ENCODE data around the gene IARS2.

- TF ChIP-seq POLR2AphosphoS5 (IDR thresholded peaks at IDR 0.05; ENCODE audit: low read depth, low read length) (no peak), TAF1 (IDR thresholded peaks at IDR 0.05; ENCODE audit: borderline replicate concordance, insufficient read depth, low read length) (no peak), FOXP2 (optimal IDR thresholded peaks at IDR 0.05; ENCODE audit: borderline replicate concordance, extremely low read depth, extremely low read length, insufficient read depth) (no peak), SIN3A (IDR thresholded peaks at IDR 0.05; ENCODE audit: borderline replicate concordance, insufficient read depth, low read length) (no peak)
- TF ChIP-seq, protein P1, sequence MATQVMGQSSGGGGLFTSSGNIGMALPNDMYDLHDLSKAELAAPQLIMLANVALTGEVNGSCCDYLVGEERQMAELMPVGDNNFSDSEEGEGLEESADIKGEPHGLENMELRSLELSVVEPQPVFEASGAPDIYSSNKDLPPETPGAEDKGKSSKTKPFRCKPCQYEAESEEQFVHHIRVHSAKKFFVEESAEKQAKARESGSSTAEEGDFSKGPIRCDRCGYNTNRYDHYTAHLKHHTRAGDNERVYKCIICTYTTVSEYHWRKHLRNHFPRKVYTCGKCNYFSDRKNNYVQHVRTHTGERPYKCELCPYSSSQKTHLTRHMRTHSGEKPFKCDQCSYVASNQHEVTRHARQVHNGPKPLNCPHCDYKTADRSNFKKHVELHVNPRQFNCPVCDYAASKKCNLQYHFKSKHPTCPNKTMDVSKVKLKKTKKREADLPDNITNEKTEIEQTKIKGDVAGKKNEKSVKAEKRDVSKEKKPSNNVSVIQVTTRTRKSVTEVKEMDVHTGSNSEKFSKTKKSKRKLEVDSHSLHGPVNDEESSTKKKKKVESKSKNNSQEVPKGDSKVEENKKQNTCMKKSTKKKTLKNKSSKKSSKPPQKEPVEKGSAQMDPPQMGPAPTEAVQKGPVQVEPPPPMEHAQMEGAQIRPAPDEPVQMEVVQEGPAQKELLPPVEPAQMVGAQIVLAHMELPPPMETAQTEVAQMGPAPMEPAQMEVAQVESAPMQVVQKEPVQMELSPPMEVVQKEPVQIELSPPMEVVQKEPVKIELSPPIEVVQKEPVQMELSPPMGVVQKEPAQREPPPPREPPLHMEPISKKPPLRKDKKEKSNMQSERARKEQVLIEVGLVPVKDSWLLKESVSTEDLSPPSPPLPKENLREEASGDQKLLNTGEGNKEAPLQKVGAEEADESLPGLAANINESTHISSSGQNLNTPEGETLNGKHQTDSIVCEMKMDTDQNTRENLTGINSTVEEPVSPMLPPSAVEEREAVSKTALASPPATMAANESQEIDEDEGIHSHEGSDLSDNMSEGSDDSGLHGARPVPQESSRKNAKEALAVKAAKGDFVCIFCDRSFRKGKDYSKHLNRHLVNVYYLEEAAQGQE (IDR thresholded peaks at IDR 0.05; ENCODE audit: insufficient read depth in 1 of 2, low read depth in 2 of 2, low read length in 2 of 2): no peak
Observed at GRCh38 chr1:220164517-220164916, 70.6 kb downstream of the IARS2 start.
